Uterus (tissue), 2 donors: ENCODE measurements around the gene ADAMTS9.

Source experiments
- CTCF ChIP-seq, 4 experiments: fragments of 200-600 bp in 2 of 4; fragments of 450-650 bp in 2 of 4; sonication (generic) in 2 of 4; IDR thresholded peaks; one replicate each; pipeline ENCODE4 v1.5.1; 2016 to 2019; ENCODE audit warnings: antibody characterized with exemption in 4 of 4, mild to moderate bottlenecking in 2 of 4, moderate library complexity in 1 of 4
- POLR2A ChIP-seq, 2 donors: fragments of 450-650 bp; IDR thresholded peaks; one replicate each; pipeline ENCODE4 v1.6.1; 2016; ENCODE audit warnings: antibody characterized with exemption in 2 of 2, mild to moderate bottlenecking in 1 of 2, moderate library complexity in 1 of 2

- TF ChIP-seq CTCF (IDR thresholded peaks at IDR 0.05) (no peak), POLR2A (IDR thresholded peaks at IDR 0.05) (no peak)
Observed at GRCh38 chr3:64506255-64506654, 181.5 kb downstream of the ADAMTS9 start.
